GM12864 (cell line): ENCODE data around the gene SPATA25.

Source experiments
- DNase-seq: peaks from one replicate; pipeline ENCODE4 v3.0.0-alpha.2; 2011; ENCODE audit warnings: low read depth
- H3K4me3 ChIP-seq: 2 replicates; pipeline ENCODE4 v1.5.1; 2011; ENCODE audit warnings: mild to moderate bottlenecking, low read depth, low read length, control low read depth
- TF ChIP-seq, protein P1 (sequence below): IDR thresholded peaks from 2 replicates; pipeline ENCODE4 v1.5.1; 2011; ENCODE audit warnings: low read depth, mild to moderate bottlenecking, moderate library complexity, low read length, control low read depth, inconsistent platforms; ENCODE audit errors: missing control alignments

The SPATA25 gene

DNA sequence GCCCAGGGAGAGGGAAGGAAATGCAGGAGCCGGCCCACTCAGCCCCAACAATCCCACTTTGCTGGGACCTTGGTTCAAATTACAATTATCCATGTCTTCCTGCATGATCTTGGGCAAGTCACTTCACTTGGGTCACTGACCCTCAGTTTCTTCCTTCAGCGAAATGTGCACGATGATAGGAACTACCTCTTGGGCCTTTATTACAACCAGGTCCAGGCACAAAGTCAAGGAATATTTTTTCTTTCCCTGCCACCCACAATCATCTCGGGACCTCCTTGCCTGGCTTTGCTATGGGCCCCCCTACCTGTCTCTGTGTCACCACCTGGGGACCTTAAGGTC lies 24.9 kb upstream of the SPATA25 start:
- H3K4me3 ChIP-seq = peak overlapping the region; percentile 45
- TF ChIP-seq, protein P1, sequence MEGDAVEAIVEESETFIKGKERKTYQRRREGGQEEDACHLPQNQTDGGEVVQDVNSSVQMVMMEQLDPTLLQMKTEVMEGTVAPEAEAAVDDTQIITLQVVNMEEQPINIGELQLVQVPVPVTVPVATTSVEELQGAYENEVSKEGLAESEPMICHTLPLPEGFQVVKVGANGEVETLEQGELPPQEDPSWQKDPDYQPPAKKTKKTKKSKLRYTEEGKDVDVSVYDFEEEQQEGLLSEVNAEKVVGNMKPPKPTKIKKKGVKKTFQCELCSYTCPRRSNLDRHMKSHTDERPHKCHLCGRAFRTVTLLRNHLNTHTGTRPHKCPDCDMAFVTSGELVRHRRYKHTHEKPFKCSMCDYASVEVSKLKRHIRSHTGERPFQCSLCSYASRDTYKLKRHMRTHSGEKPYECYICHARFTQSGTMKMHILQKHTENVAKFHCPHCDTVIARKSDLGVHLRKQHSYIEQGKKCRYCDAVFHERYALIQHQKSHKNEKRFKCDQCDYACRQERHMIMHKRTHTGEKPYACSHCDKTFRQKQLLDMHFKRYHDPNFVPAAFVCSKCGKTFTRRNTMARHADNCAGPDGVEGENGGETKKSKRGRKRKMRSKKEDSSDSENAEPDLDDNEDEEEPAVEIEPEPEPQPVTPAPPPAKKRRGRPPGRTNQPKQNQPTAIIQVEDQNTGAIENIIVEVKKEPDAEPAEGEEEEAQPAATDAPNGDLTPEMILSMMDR = no peak
- DNase-seq = no peak

DNA sequence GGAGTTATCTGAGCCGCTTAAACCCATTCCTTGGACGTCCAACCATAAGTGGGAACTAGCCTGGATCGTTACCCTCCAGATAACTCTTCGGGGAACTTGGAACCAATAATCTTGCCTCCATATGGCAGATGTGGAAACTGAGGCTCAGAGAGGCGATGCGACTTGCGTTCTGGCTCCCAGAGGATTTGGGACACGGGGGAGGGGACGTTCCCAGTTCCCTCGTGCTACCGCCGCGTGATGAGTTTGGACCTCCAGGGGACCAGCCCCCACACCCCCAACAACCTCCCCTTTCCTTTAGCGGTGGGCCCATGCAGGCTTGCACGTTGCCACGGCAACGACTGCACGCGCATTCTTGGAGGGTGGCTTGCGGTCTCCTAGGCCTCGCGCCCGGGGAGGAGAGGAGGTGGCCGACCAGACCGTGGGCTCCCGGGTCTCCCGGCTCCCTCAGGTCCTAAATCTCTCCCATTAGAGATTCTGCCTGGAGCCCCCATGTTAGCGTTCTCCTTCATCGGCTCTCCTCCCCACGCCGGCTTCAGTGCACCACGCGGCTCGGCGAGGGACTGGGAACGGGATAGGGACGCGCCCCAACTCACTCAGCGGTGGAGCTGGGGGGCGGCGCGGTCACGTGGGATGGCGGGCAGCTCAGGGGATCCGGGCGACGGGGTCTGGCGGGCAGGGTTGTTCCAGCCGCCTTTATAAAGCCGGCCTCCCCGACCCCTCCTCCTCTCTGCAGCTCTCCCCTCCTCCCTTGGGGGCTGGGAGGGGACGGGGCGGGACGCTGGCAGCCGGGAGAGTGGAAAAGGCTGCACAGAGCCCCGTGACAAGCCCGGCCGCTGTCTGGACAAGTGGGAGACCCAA lies 24.3 kb upstream of the SPATA25 start, which contains the start of gene PLTP:
TSS of gene PLTP (minus strand) at position 670 of the 858 bp plus-strand sequence. CDS start 703 bp downstream, outside the sequence.
- peak within 1 kb of the TSS; percentile 45 for H3K4me3 ChIP-seq
- no peak for DNase-seq
- TF ChIP-seq, protein P1 = no peak

DNA sequence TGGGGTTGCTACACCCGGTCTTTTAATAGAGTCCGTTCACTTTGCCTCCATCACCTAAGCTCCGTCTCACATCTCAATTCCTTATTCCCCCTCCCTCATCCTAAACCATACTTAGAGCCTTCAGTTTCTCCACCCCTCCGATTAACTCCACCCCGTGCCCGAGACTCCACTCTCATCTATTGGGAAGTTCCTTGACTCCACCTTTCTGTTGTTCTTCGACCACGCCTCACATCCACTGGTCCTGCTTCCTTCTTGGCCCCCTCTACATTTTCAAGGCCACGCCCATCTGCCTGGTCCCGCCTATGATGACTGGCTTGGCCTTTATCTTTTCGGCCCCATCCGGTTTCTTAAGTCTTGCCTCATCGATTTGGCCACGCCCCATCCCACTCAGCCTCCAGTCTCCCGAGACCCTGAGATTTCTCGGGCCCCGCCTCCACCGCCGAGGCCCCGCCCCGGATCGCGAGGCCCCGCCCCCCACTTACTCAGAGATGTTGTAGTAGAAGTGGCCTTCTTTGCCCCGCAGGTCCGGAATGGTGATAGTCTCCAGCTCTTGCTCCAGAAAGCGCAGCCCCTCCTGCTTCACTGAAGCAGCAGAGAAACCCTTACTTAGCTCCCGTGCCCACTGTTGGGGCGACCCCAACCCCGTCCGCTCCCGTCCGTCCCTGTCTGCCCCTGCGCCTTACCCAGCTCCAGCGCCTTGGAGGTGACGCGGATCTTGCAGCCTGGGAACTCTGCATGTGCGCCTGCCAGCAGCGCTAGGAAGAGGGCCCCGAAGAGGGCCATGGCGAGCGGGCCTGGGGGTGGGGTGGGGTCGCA lies 23.5 kb upstream of the SPATA25 start:
- TF ChIP-seq, protein P1 = no peak
- DNase-seq = peak; percentile 99
- H3K4me3 ChIP-seq = peak overlapping the region; percentile 45

DNA sequence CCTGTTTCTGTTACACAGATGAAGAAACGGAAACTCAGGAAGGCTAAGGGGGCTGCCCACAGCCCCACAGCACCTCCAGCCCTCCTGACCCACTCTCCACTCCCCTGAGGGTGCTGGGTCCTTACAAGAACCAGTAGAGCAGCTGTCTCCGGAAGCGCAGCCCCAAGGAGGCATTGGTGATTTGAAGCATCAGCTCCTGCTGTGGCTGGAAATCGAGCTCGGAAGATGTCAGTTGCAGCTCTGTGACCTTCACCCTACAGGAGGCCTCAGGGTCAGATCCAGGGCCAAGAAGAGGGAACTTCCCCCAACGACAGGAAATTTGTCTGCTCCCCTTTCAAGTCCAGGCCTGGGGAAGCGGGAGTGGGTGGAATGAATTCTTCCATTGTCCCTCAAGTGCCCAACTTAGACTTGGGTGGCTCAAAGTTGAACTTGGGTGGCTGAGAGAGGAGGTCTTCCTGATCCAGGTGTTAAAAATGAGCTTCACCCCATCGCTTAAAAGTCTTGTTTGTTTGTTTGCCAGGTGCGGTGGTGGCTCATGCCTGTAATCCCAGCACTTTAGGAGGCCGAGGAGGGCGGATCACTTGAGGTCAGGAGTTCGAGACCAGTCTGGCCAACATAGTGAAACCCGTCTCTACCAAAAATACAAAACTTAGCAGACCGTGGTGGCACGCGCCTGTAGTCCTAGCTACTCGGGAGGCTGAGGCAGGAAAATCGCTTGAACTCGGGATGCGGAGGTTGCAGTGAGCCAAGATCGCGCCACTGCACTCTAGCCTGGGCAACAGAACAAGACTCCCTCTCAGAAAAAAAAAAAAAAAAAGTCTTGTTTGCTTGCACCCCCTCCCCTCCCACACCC lies 22.6 kb upstream of the SPATA25 start:
- TF ChIP-seq, protein P1 = no peak
- DNase-seq = no peak
- no peak overlapping the region for H3K4me3 ChIP-seq

DNA sequence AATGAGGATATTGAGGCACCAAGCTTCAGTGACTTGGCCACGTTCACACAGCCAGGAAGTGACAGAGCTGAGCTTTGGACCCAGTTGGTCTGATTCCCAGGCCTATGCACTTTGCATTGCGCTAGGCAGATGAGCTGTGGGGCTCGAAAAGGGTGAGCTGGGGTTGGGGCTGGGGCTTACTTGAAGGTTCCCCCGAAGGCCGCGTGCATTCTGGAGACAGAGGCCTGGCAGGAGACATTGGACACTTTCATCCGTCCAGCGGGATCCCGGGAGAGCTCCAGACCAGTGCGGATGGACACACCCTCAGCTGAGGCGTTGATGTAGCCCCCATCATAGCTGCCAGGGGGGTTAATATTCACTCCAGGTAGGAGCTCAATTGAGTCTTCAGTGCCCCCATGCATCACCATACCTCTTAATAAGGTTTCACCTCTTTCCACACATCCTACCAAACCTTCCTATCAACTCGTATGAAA lies 21.9 kb upstream of the SPATA25 start:
- TF ChIP-seq, protein P1 = no peak

DNA sequence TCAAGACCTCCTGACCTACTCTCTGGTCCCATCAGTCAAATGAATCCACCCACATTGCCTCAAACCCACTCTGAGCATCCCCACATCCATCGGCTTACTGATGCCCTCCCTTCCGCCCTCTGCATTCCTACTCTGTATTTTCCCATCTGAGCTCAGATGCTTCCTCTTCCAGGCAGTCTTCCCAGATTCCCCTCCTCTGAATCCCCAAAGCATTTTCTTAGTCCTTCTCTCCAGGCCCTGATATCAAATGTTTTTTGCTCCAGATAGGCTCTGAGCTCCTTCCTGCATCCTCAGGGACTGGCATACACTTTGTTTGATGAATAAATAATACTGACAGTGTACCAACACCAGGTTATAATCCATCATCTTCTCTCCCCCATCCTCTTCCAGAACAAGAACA lies 20.7 kb upstream of the SPATA25 start:
- no peak for DNase-seq
- TF ChIP-seq, protein P1 = no peak

More for the DNA sequence above, 21.9 kb upstream of the SPATA25 start:
- DNase-seq = no peak
- no peak overlapping the region for H3K4me3 ChIP-seq

More for the DNA sequence above, 20.7 kb upstream of the SPATA25 start:
- no peak overlapping the region for H3K4me3 ChIP-seq
